ENCODE measurements around the gene SLC4A8.

GRCh38 chr12:51522696-51523095 is 98.1 kb downstream of the SLC4A8 start:
- TF ChIP-seq ARNTL (CRISPR knock-in tag; IDR thresholded peaks at IDR 0.05; ENCODE audit: borderline replicate concordance, low read depth) = no peak
- TF ChIP-seq CREB5 (CRISPR knock-in tag; IDR thresholded peaks at IDR 0.05; ENCODE audit: low read depth) = no peak
- TF ChIP-seq POU6F1 (CRISPR knock-in tag; IDR thresholded peaks at IDR 0.05; ENCODE audit: borderline replicate concordance, low read depth) = no peak
- no peak for TF ChIP-seq ZFP3 (CRISPR knock-in tag; IDR thresholded peaks at IDR 0.05)
- TF ChIP-seq ZNF565 (CRISPR knock-in tag; conservative IDR thresholded peaks at IDR 0.05; ENCODE audit: low read depth) = no peak
- no peak for TF ChIP-seq ZNF8 (CRISPR knock-in tag; IDR thresholded peaks at IDR 0.05)
- no peak for TF ChIP-seq PATZ1 (CRISPR knock-in tag; IDR thresholded peaks at IDR 0.05; ENCODE audit: borderline replicate concordance)
